B cell (primary cell): ENCODE results near the gene LRRC32.

Experiments used
- EZH2 ChIP-seq: IDR thresholded peaks from 2 replicates; pipeline ENCODE4 v1.6.1; 2012; ENCODE audit warnings: borderline replicate concordance, low read depth, mild to moderate bottlenecking, moderate library complexity, low read length; ENCODE audit not compliant: insufficient read depth, poor library complexity, severe bottlenecking
- TF ChIP-seq, protein P1 (sequence below): fragments of 200-600 bp; IDR thresholded peaks from one replicate; pipeline ENCODE4 v1.8.0; 2022; ENCODE audit warnings: antibody characterized with exemption, mild to moderate bottlenecking

- TF ChIP-seq EZH2, result no peak
- TF ChIP-seq, protein P1, sequence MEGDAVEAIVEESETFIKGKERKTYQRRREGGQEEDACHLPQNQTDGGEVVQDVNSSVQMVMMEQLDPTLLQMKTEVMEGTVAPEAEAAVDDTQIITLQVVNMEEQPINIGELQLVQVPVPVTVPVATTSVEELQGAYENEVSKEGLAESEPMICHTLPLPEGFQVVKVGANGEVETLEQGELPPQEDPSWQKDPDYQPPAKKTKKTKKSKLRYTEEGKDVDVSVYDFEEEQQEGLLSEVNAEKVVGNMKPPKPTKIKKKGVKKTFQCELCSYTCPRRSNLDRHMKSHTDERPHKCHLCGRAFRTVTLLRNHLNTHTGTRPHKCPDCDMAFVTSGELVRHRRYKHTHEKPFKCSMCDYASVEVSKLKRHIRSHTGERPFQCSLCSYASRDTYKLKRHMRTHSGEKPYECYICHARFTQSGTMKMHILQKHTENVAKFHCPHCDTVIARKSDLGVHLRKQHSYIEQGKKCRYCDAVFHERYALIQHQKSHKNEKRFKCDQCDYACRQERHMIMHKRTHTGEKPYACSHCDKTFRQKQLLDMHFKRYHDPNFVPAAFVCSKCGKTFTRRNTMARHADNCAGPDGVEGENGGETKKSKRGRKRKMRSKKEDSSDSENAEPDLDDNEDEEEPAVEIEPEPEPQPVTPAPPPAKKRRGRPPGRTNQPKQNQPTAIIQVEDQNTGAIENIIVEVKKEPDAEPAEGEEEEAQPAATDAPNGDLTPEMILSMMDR, result no peak
Observed at GRCh38 chr11:76700177-76701100, 29.9 kb upstream of the LRRC32 start.
